Right forelimb (tissue), 1 donor: ENCODE measurements around the gene INKA2.

Source experiments
- DNase-seq: peaks from one replicate; pipeline ENCODE4 v3.0.0-alpha.2; 2018

The INKA2 gene

DNA sequence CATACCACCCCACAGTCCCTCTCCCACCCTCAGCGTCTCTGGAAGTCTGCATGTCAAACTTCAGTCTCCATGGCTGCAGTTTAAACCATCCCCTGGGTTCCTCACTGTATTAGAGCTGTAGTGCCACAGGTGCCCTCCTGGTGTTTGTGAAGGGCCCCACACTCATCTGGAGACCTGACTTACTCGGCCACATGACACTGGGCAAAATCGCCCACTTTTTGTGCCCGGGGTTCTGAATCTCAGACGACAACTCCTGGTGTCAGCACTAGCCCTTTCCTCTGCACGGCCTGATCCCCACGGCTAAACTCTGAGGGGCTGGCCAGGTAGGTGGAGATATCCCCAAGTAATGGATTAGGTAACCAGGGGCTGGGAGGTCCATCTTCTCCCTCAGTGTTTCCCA, 6.5 kb downstream of the INKA2 start:
- no peak for DNase-seq

GRCh38 chr1:111731956-111732355, 7.2 kb downstream of the INKA2 start:
- no peak for DNase-seq

GRCh38 chr1:111730706-111731105, 8.5 kb downstream of the INKA2 start:
- no peak for DNase-seq

DNA sequence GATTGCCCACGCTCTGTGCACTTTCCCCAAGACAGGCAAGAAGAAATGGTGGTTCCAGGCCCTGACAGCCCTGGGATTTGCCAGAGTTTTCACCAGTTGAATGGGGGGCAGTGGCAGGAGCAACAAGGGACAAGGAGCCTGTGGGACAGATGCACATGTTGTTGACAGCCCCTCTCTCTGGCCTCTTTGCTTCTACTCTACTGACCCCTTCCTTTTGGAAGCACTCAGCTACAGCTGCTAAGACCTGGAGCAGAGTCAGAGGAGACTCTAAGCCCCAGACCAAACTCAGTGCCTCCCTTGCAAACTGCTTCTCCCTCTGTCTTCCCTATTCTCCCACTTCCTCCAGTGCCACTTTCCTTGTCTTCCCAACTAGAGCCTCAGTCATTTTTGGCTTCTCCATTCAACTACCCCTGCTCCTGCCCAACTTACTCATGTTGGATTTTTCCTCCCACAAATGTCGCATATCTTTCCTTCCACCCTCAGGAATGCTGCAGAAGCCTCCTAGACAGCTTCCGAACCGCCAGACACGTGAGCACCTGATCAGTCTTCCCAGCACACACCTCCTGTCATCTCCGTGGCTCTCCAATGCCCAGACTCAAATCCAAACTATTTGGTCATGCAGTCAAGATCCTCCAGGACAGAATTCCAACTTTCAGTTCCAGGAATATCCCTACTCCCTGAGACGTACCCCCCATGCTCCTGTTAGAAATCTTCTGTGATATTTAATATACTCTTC, 9.1 kb downstream of the INKA2 start:
- no peak for DNase-seq

- peak; percentile 70 for DNase-seq
These were observed 9.8 kb downstream of the INKA2 start for GRCh38 chr1:111729271-111729921.

- DNase-seq, result no peak
These were observed 12.1 kb downstream of the INKA2 start for GRCh38 chr1:111727056-111727455.

- no peak for DNase-seq
These were observed 14.0 kb downstream of the INKA2 start for GRCh38 chr1:111725192-111725591.

DNA sequence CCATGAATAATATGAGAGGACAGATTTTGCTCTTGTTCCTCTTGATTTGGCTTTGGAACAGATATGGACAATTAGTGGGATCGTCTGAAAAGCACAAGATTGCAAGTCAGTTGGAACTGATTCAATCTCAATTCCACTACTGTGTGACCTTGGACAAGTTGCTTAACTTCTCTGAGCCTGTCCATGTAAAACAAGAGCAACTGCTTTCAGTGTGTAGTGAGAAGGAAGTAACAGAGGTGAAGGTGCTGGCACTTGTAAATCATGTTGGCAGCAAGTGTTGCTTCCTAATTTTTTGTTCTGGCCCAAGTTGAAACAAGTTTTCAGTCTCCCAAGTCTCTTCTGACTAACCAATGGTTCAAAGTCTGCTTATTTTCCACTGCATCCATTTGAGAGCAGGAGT, 15.3 kb downstream of the INKA2 start:
- no peak for DNase-seq

- DNase-seq, result no peak
These were observed 15.9 kb downstream of the INKA2 start for GRCh38 chr1:111723091-111723806.

DNA sequence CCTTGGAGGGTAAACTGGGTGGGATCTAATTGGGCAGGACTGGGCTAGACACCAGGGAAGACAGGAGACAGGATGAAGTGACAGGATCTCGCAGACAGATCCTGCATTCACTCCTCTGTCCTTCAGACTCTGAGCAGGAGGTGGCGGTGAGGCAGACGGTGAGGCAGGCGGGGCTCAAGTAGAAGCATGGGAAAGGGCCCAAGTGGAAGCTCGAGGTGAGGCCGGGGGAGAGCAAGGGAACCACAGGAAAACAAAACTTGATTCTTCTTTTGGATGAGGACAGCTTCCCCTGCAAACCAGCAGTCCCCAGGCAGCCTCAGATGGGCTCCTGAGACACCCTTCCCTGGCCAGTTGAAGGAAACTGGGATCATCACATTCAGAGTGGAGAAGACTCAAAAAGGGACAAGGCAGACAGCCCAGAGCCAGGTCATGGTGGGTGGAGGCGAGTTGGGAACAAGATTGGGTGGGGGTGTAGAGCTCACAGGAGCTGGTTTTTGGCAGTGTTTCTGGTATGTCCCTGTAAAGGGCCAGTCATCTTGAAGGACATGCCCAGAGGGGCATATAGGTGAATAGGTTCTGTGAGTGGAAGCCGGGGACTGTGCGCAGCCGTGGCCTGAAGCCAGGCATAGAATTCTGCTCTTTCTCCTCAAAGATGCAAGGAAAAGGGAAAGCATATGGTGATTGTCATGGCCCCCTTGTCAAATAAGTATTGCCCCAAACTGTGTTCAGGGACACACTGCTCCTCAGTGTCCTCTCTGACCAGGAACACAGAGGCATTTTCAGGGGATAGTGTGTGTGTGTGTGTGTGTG, 18.0 kb downstream of the INKA2 start:
- DNase-seq, result no peak

GRCh38 chr1:111720274-111720976, 18.8 kb downstream of the INKA2 start:
- peak; percentile 43 for DNase-seq

- DNase-seq, result peak; percentile 53
These were observed 19.5 kb downstream of the INKA2 start for GRCh38 chr1:111719674-111720132.

- no peak for DNase-seq
These were observed 20.1 kb downstream of the INKA2 start for GRCh38 chr1:111719135-111719534.

DNA sequence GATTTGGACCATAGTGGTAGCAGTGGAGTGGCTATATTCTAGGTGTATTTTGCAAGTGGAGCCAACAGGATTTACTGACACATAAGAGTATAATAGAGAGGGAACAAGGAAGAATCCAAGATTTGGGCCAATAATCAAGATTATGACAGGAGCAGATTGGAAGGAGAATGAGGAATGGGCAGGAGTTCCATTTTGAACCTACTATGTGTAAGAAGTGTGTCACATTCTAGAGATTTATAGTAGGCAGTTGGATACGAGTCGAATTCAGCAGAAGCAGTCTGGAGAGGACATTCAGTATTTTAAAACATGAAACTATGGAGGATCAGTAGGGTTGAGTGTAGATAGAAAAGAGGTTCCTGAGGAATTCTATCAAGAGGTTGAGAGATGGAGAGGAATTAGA, 21.7 kb downstream of the INKA2 start:
- no peak for DNase-seq

DNA sequence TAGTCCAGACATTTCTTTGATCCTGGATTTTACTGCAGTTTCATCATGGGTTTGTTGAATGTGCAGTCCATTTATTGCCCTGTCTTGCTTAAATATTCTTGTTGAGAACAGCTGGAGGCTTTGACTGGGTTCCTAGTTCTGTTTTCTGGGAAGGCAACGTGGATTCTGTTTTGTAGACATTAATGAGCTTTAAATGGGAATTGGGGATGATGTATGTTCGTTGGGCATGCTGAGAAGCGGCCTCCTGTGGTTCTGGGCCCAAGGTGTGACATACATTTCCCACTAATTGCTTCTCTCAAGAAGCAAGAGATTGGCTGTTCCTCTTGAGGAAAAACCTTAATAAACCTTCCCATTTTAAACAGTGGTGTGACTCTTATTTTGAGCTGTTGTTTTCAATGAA, 22.9 kb downstream of the INKA2 start:
- no peak for DNase-seq

GRCh38 chr1:111709986-111710385, 29.2 kb downstream of the INKA2 start:
- no peak for DNase-seq

- DNase-seq, result no peak
These were observed 31.3 kb downstream of the INKA2 start for GRCh38 chr1:111707906-111708305.

- DNase-seq, result no peak
These were observed 32.3 kb downstream of the INKA2 start for GRCh38 chr1:111706921-111707320.

DNA sequence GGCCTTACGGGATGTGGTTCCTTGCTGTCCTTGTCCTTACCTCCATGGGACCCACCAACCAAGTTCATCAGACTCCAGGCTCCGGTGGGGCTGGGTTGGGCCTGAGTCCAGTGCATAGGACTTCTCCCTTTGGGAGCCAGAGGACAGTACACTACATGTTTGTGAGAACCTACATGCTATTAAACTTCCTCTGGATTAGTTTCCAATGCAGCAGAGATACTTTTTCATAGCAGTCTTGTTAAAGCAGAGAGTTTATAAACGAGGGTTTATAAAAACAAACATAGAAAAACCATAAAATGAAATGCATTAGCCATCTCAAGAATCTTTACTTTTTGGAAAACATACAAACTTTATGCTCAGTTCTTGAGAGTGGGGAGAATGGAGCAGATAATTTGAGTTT, 33.4 kb downstream of the INKA2 start:
- DNase-seq, result no peak

DNA sequence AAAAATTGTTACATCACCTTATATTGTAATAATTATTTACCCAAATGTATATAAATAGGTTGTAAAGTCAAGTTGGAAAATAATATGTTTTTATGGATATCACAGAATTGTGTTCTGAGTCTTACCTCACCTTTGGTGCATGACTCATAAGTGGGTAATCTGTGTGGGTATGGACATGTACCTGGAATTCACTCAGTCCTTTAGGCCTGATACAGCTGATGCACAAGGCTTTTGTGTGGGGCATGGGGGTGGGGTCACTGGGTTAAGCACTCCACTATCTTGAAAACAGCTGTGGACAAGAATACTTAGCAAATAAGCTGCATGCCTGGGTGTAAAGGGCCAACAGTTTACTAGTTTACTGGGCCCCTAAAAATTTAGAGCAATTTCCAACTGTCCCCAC, 34.4 kb downstream of the INKA2 start:
- no peak for DNase-seq

DNA sequence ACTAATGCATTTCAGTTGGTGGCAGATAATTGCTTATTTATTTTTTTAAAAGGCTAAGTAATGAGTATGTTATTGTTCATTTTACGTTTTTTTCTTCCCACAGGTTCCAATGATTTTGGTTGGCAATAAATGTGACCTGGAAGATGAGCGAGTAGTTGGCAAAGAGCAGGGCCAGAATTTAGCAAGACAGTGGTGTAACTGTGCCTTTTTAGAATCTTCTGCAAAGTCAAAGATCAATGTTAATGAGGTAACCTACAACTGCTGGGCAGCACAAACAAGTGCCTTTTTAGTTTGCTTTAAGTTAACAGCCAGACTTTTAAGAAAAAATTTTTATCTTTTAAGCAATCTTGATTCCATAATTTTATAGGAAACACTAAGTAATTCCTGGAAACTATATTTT, 35.0 kb downstream of the INKA2 start:
- DNase-seq, result no peak

GRCh38 chr1:111702504-111703050, 36.6 kb downstream of the INKA2 start:
- DNase-seq, result no peak
